Measurements from ENCODE around the gene CCDC24. TPM values are rescaled to one million over a fixed set of nuclear protein-coding genes. Genes with fewer than 3 reads are reported as not detected.
A peak's percentile ranks its signal among the peaks of the same experiment; 100 is the strongest.

The CCDC24 gene
- total and polyA plus RNA-seq, 2 donors (not counting 3 experiments of a cell fraction or from before 2014, with no cell fraction given): 2.2 to 3.1 TPM

- H3K36me3 ChIP-seq (ENCODE audit: control insufficient read depth in 2 of 2, extremely low read depth in 1 of 2, insufficient read depth in 2 of 2, low read length in 2 of 2): peaks cover 0 to 15% of the 10 kb centered on the region in 2 experiments
- TF ChIP-seq CTCF (IDR thresholded peaks at IDR 0.05; ENCODE audit: extremely low read depth in 1 of 2, insufficient read depth in 1 of 2, low read depth in 1 of 2, low read length in 2 of 2) (no peak), EZH2 (IDR thresholded peaks at IDR 0.05; ENCODE audit: borderline replicate concordance, low read depth, low read length, severe bottlenecking) (no peak), POLR2A (IDR thresholded peaks at IDR 0.05; ENCODE audit: low read depth, low read length) (no peak), JUN (IDR thresholded peaks at IDR 0.05; ENCODE audit: borderline replicate concordance, insufficient read depth, insufficient read length, low read depth) (no peak), MAX (IDR thresholded peaks at IDR 0.05; ENCODE audit: insufficient read depth, insufficient read length) (no peak), POLR2AphosphoS5 (IDR thresholded peaks at IDR 0.05; ENCODE audit: insufficient read depth, low read depth, low read length) (no peak), FOS (IDR thresholded peaks at IDR 0.05; ENCODE audit: borderline replicate concordance, insufficient read depth, low read length) (no peak), MYC (IDR thresholded peaks at IDR 0.05; ENCODE audit: low read depth, low read length) (no peak), GATA2 (IDR thresholded peaks at IDR 0.05; ENCODE audit: insufficient read depth, insufficient read length, low read depth, low read length) (no peak)
- no peaks in the 10 kb centered on the region for H3K9me1 ChIP-seq (replicated peaks; ENCODE audit: control insufficient read depth, extremely low read depth, insufficient read depth, low read length)
- H4K20me1 ChIP-seq (replicated peaks; ENCODE audit: control insufficient read depth, extremely low read depth, insufficient read depth, low read length): no peaks in the 10 kb centered on the region
- no peaks in the 10 kb centered on the region for H3K9me3 ChIP-seq (replicated peaks; ENCODE audit: control insufficient read depth, insufficient read depth, low read length)
- peak overlapping the region; percentile 83 for H2AFZ ChIP-seq (ENCODE audit: low read depth, low read length)
- H3K4me1 ChIP-seq (ENCODE audit: control insufficient read depth, extremely low read depth, insufficient read depth, low read length): peaks cover 33% of the 10 kb centered on the region
- H3K27me3 ChIP-seq (ENCODE audit: control insufficient read depth in 2 of 2, insufficient read depth in 2 of 2, low read length in 2 of 2): no peaks in the 10 kb centered on the region
- intact Hi-C loops (cut with micrococcal nuclease) (no loop called here), dilution Hi-C loops (cut with MboI; ENCODE audit: extremely low pct_ligation_motif_present, low sequenced_read_pairs) (no loop called here)
- H3K4me3 ChIP-seq (replicated peaks in 1 of 3; ENCODE audit: insufficient read depth in 1 of 3, low read depth in 1 of 3, low read length in 3 of 3): peak overlapping the region; percentile 69 to 73 (median 71)
- peaks cover 37% of the 10 kb centered on the region for H3K79me2 ChIP-seq (ENCODE audit: control insufficient read depth, insufficient read depth, low read length)
- BruUV-seq (replicated peaks): no TSS peak
- H3K9ac ChIP-seq (replicated peaks; ENCODE audit: extremely low read depth, insufficient read depth, low read length): peak overlapping the region; percentile 80
- FAIRE-seq (peak; percentile 75), DNase-seq (ENCODE audit: low read depth, low spot score) (peak; percentile 35)
- POLR2A ChIA-PET: no interaction called here
- CTCF ChIA-PET: interaction anchor here (0.6 to 1.9 kb wide), 13 partner anchors 13 to 212 kb away, joined by 3 to 11 read pairs (median 3); no protein-coding TSS in a partner anchor
- peak overlapping the region; percentile 62 for H3K4me2 ChIP-seq (ENCODE audit: insufficient read depth, low read length)
- H3K27ac ChIP-seq (ENCODE audit: insufficient read depth, low read depth, low read length): peak overlapping the region; percentile 48
Measured at GRCh38 chr1:43975249-43975961, 16.0 kb upstream of the CCDC24 start.

All from endothelial cell of umbilical vein (primary cell).